Endothelial cell of umbilical vein (primary cell): ENCODE measurements around the gene SPAG9. TPM values are rescaled to one million over a fixed set of nuclear protein-coding genes. Genes with fewer than 3 reads are reported as not detected.

ENCODE experiments used
- BruUV-seq: library from RNA; stranded (reverse); fragments of 400-500 nt; replicated peaks from 2 replicates; lab custom pipeline; 2021; lab: Mats Ljungman, UMichigan
- CTCF ChIA-PET: fragments of 300-600, 350-600 bp; sonication (Branson Sonifier 250); formaldehyde crosslinking; loops from one replicate; lab custom pipeline; 2021; ENCODE audit warnings: antibody characterized with exemption, inconsistent platforms; lab: Charles Lee
- POLR2A ChIA-PET: fragments of 300-600, 350-600 bp; sonication (Branson Sonifier 250); formaldehyde crosslinking; loops from one replicate; lab custom pipeline; 2021; ENCODE audit warnings: antibody characterized with exemption, inconsistent platforms; lab: Charles Lee
- DNase-seq: peaks from one replicate; pipeline ENCODE4 v3.0.0-alpha.2; 2011; ENCODE audit warnings: low read depth, low spot score
- FAIRE-seq: peaks from 2 replicates; lab custom pipeline; 2011; peaks lifted over from hg19 to GRCh38; lab: Jason Lieb, UNC
- H2AFZ ChIP-seq: 2 replicates; pipeline ENCODE4 v1.6.0; 2012; ENCODE audit warnings: low read depth, low read length, control low read depth, inconsistent platforms
- H3K27ac ChIP-seq: 2 replicates; pipeline ENCODE4 v1.5.1; 2011; ENCODE audit warnings: low read depth, mild to moderate bottlenecking, control low read depth, low read length, moderate library complexity; ENCODE audit not compliant: insufficient read depth
- H3K27me3 ChIP-seq, 2 experiments: 2 replicates each; pipeline versions ENCODE4 v1.6.0 to v1.6.1; 2011; ENCODE audit warnings: low read length in 2 of 2, mixed read lengths in 1 of 2; ENCODE audit not compliant: control insufficient read depth in 2 of 2, insufficient read depth in 2 of 2
- H3K36me3 ChIP-seq, 2 experiments: 2 replicates in 1 of 2; 3 replicates in 1 of 2; pipeline ENCODE4 v1.5.1; 2011; ENCODE audit warnings: low read length in 2 of 2, mild to moderate bottlenecking in 1 of 2, moderate library complexity in 1 of 2; ENCODE audit not compliant: control insufficient read depth in 2 of 2, insufficient read depth in 2 of 2; ENCODE audit errors: extremely low read depth in 1 of 2
- H3K4me1 ChIP-seq: 3 replicates; pipeline ENCODE4 v1.5.1; 2011; ENCODE audit warnings: mild to moderate bottlenecking, low read length; ENCODE audit not compliant: control insufficient read depth, insufficient read depth; ENCODE audit errors: extremely low read depth
- H3K4me2 ChIP-seq: 2 replicates; pipeline ENCODE4 v1.6.1; 2011; ENCODE audit warnings: low read length, control low read depth, mixed read lengths; ENCODE audit not compliant: insufficient read depth
- H3K4me3 ChIP-seq, 3 experiments: fragments of 200-600 bp in 1 of 3; sonication (generic), shearing (Covaris generic) in 1 of 3; replicated peaks in 1 of 3; 2 replicates each; pipeline ENCODE4 v1.5.1; 2011 to 2016; ENCODE audit warnings: control low read depth in 3 of 3, low read length in 3 of 3, mild to moderate bottlenecking in 2 of 3, inconsistent platforms in 1 of 3, low read depth in 1 of 3, moderate library complexity in 1 of 3; ENCODE audit not compliant: insufficient read depth in 1 of 3
- H3K79me2 ChIP-seq: 2 replicates; pipeline ENCODE4 v1.6.0; 2012; ENCODE audit warnings: low read length, inconsistent platforms; ENCODE audit not compliant: control insufficient read depth, insufficient read depth
- H3K9ac ChIP-seq: replicated peaks from 2 replicates; pipeline ENCODE3; 2011; ENCODE audit warnings: low read length, control low read depth; ENCODE audit not compliant: insufficient read depth; ENCODE audit errors: extremely low read depth
- H3K9me1 ChIP-seq: replicated peaks from 3 replicates; pipeline ENCODE4 v1.6.0; 2011; ENCODE audit warnings: mild to moderate bottlenecking, low read length; ENCODE audit not compliant: control insufficient read depth, insufficient read depth; ENCODE audit errors: extremely low read depth
- H3K9me3 ChIP-seq: replicated peaks from 2 replicates; pipeline ENCODE4 v1.5.1; 2012; ENCODE audit warnings: low read length, inconsistent platforms; ENCODE audit not compliant: control insufficient read depth, insufficient read depth
- H4K20me1 ChIP-seq: replicated peaks from 2 replicates; pipeline ENCODE3; 2011; ENCODE audit warnings: mild to moderate bottlenecking, low read length; ENCODE audit not compliant: control insufficient read depth, insufficient read depth; ENCODE audit errors: extremely low read depth
- EZH2 ChIP-seq: IDR thresholded peaks from 2 replicates; pipeline ENCODE4 v1.6.1; 2012; ENCODE audit warnings: borderline replicate concordance, low read depth, mild to moderate bottlenecking, moderate library complexity, low read length, inconsistent platforms; ENCODE audit not compliant: severe bottlenecking
- FOS ChIP-seq: IDR thresholded peaks from 2 replicates; pipeline ENCODE4 v1.6.1; 2011; ENCODE audit warnings: mild to moderate bottlenecking, low read length, moderate library complexity, borderline replicate concordance; ENCODE audit not compliant: insufficient read depth
- GATA2 ChIP-seq: IDR thresholded peaks from 2 replicates; pipeline ENCODE4 v1.7.0; 2011; ENCODE audit warnings: low read depth, mild to moderate bottlenecking, moderate library complexity, mixed read lengths, low read length; ENCODE audit not compliant: insufficient read length, insufficient read depth
- JUN ChIP-seq: IDR thresholded peaks from 2 replicates; pipeline ENCODE4 v1.6.1; 2011; ENCODE audit warnings: borderline replicate concordance, low read depth; ENCODE audit not compliant: insufficient read length, insufficient read depth
- MYC ChIP-seq: IDR thresholded peaks from one replicate; pipeline ENCODE4 v1.6.1; 2011; ENCODE audit warnings: mild to moderate bottlenecking, low read depth, low read length
- POLR2A ChIP-seq: IDR thresholded peaks from 2 replicates; pipeline ENCODE4 v1.6.1; 2012; ENCODE audit warnings: low read depth, mild to moderate bottlenecking, control low read depth, low read length
- POLR2AphosphoS5 ChIP-seq: IDR thresholded peaks from 2 replicates; pipeline ENCODE4 v1.6.1; 2012; ENCODE audit warnings: low read depth, mild to moderate bottlenecking, control low read depth, low read length, moderate library complexity; ENCODE audit not compliant: insufficient read depth
- dilution Hi-C: fragments of 300-500 bp; cut with MboI; formaldehyde crosslinking; loops from one replicate; pipeline ENCODE4 v1.15.0; 2019; ENCODE audit warnings: low sequenced_read_pairs; ENCODE audit not compliant: extremely low pct_ligation_motif_present
- intact Hi-C: fragments of 100-400 bp; cut with micrococcal nuclease; formaldehyde crosslinking; loops from one replicate; pipeline ENCODE4 v1.10.0; 2022
- polyA plus RNA-seq, 4 experiments: library from polyadenylated mRNA; depleted of rRNA in 3 of 4; stranded (reverse) in 3 of 4; unstranded in 1 of 4; fragments of >200 nt; gene quantifications; 2 replicates each; pipeline versions ENCODE4 v1.2.1 to v1.2.3, GENCODE V29; 2011 to 2012; ENCODE audit warnings: missing spikeins in 1 of 4
- total RNA-seq: library from RNA; stranded (reverse); gene quantifications from 2 replicates; pipeline ENCODE4 v1.2.3, GENCODE V29; 2021
- TF ChIP-seq, protein P1 (sequence below): IDR thresholded peaks from 2 replicates; pipeline ENCODE4 v1.6.1; 2011; ENCODE audit not compliant: insufficient read depth, insufficient read length
- TF ChIP-seq, protein P2 (sequence below), 2 donors: IDR thresholded peaks; 1 replicate in 1 of 2; 2 replicates in 1 of 2; pipeline ENCODE4 v1.5.1; 2011; ENCODE audit warnings: low read length in 2 of 2, mild to moderate bottlenecking in 2 of 2, moderate library complexity in 2 of 2, control low read depth in 1 of 2, inconsistent platforms in 1 of 2, low read depth in 1 of 2; ENCODE audit not compliant: insufficient read depth in 1 of 2; ENCODE audit errors: extremely low read depth in 1 of 2

Gene SPAG9
- total and polyA plus RNA-seq, 2 donors (not counting 3 experiments of a cell fraction or from before 2014, with no cell fraction given), result 16.5 to 75.0 TPM

DNA sequence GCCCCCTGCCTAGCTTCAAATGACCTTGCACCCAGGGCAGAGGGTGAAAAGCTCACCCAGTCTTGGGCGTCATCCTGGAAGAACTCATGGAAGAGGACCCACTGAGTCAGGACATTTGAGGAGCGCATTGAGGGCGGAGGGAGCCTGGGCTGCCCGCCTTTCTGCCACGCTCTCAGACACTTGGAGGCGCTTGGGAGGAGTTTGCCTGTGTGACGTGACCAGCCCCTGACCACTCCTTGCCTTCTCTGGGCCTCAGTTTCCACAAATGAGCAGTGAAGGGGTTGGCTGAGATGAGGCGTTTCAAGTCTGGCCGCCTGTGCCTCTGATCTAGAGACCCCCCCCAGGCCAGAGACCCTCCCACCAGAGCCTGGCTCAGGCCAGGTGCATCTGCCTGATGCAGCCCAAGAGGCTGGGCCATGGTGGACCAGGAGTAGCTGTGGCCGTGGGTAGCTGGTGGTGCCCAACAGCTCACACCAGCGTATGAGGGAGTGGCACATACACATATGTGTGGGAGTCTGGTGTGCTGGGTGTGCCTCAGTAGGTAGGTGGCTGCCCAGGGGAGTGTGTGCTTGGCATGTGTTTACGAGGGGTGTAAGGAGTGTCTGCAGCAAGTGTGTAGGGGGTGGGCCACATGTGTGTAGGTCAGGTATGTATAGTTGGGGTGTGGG, 174.3 kb downstream of the SPAG9 start:
- no peaks in the 10 kb centered on the region for H4K20me1 ChIP-seq
- intact Hi-C loops (no loop called here), dilution Hi-C loops (no loop called here)
- H3K27me3 ChIP-seq, result no peaks in the 10 kb centered on the region
- no peaks in the 10 kb centered on the region for H3K79me2 ChIP-seq
- BruUV-seq, result no TSS peak
- H3K36me3 ChIP-seq, result no peaks in the 10 kb centered on the region
- no peak overlapping the region for H3K4me2 ChIP-seq
- H3K9ac ChIP-seq, result no peak overlapping the region
- CTCF ChIA-PET, result interaction anchor here (2.1 to 5.7 kb wide), 3 partner anchors 11 to 94 kb away, joined by 6 to 27 read pairs (median 7); no protein-coding TSS in a partner anchor
- H3K27ac ChIP-seq, result no peak overlapping the region
- H3K4me3 ChIP-seq, result no peak overlapping the region
- FAIRE-seq, result no peak
- no peaks in the 10 kb centered on the region for H3K9me3 ChIP-seq
- no peak for DNase-seq
- no peak overlapping the region for H2AFZ ChIP-seq
- TF ChIP-seq GATA2, result no peak
- no peak for TF ChIP-seq FOS
- TF ChIP-seq POLR2A, result no peak
- TF ChIP-seq, protein P1, sequence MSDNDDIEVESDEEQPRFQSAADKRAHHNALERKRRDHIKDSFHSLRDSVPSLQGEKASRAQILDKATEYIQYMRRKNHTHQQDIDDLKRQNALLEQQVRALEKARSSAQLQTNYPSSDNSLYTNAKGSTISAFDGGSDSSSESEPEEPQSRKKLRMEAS, result no peak
- no peak for TF ChIP-seq POLR2AphosphoS5
- TF ChIP-seq JUN, result no peak
- TF ChIP-seq EZH2, result no peak
- no peak for TF ChIP-seq MYC
- TF ChIP-seq, protein P2, sequence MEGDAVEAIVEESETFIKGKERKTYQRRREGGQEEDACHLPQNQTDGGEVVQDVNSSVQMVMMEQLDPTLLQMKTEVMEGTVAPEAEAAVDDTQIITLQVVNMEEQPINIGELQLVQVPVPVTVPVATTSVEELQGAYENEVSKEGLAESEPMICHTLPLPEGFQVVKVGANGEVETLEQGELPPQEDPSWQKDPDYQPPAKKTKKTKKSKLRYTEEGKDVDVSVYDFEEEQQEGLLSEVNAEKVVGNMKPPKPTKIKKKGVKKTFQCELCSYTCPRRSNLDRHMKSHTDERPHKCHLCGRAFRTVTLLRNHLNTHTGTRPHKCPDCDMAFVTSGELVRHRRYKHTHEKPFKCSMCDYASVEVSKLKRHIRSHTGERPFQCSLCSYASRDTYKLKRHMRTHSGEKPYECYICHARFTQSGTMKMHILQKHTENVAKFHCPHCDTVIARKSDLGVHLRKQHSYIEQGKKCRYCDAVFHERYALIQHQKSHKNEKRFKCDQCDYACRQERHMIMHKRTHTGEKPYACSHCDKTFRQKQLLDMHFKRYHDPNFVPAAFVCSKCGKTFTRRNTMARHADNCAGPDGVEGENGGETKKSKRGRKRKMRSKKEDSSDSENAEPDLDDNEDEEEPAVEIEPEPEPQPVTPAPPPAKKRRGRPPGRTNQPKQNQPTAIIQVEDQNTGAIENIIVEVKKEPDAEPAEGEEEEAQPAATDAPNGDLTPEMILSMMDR (IDR thresholded peaks at IDR 0.05; ENCODE audit: extremely low read depth in 1 of 2, insufficient read depth in 1 of 2, low read depth in 1 of 2, low read length in 2 of 2), result no peak
- peaks cover 4% of the 10 kb centered on the region for H3K4me1 ChIP-seq
- POLR2A ChIA-PET, result interaction anchor here (0.7 kb wide), 1 partner anchor 80 kb away, joined by 3 read pairs; the partner anchor contains the start of gene TOB1
- no peaks in the 10 kb centered on the region for H3K9me1 ChIP-seq
